Stomach (tissue), 9 donors: ENCODE results near the gene PSTPIP1. TPM values are rescaled to one million over a fixed set of nuclear protein-coding genes. Genes with fewer than 3 reads are reported as not detected.

Source experiments
- DNase-seq, 2 donors: peaks; one replicate each; pipeline versions ENCODE4 v3.0.0 to v3.0.0-alpha.2; 2013 to 2019
- H3K27ac ChIP-seq, 5 donors: fragments of 200-600 bp in 4 of 5; sonication (generic) in 4 of 5; one replicate each; pipeline ENCODE4 v1.5.1; 2013 to 2019; ENCODE audit warnings: mild to moderate bottlenecking in 1 of 5, moderate library complexity in 1 of 5
- H3K27me3 ChIP-seq, 3 donors: fragments of 200-600 bp; sonication (generic); one replicate each; pipeline ENCODE4 v1.5.1; 2017 to 2019; ENCODE audit warnings: mixed run types in 1 of 3
- H3K36me3 ChIP-seq, 4 donors: fragments of 200-600 bp; sonication (generic); 1 replicate in 3 of 4; 2 replicates in 1 of 4; pipeline ENCODE4 v1.5.1; 2016 to 2019
- H3K4me1 ChIP-seq, 4 donors: fragments of 200-600 bp; sonication (generic); one replicate each; pipeline ENCODE4 v1.5.1; 2016 to 2019
- H3K4me3 ChIP-seq, 4 donors: fragments of 200-600 bp; sonication (generic) in 3 of 4; one replicate each; pipeline ENCODE4 v1.5.1; 2016 to 2019; ENCODE audit warnings: mild to moderate bottlenecking in 1 of 4
- H3K9me3 ChIP-seq, 4 donors: fragments of 200-600 bp; sonication (generic); one replicate each; pipeline ENCODE4 v1.5.1; 2016 to 2019
- EP300 ChIP-seq: sonication (generic); formaldehyde crosslinking; IDR thresholded peaks from one replicate; pipeline ENCODE4 v1.6.1; 2017; ENCODE audit warnings: antibody characterized with exemption
- POLR2A ChIP-seq, 4 donors: fragments of 450-650 bp; IDR thresholded peaks; one replicate each; pipeline ENCODE4 v1.6.1; 2016; ENCODE audit warnings: antibody characterized with exemption in 4 of 4, control low read depth in 2 of 4, mild to moderate bottlenecking in 1 of 4, moderate library complexity in 1 of 4
- POLR2AphosphoS5 ChIP-seq, 3 donors: sonication (generic); formaldehyde crosslinking; IDR thresholded peaks; one replicate each; pipeline ENCODE4 v1.6.1; 2016; ENCODE audit warnings: antibody characterized with exemption in 3 of 3
- WGBS, 5 donors: extraction: QIAGEN DNeasy Blood & Tissue Kit in 3 of 5; methylation state at CpG; one replicate each; pipeline versions ENCODE4 v1.1.5 to v1.1.7; 2013 to 2018; 5-methylcytosine and 5-hydroxymethylcytosine counted together
- intact Hi-C: fragments of 100-400 bp; cut with DNase I; formaldehyde crosslinking; loops from one replicate; pipeline ENCODE4 v1.15.1; 2023; ENCODE audit warnings: low total_unique reads
- polyA plus RNA-seq, 3 donors: library from polyadenylated mRNA; stranded (reverse); fragments of 200-250 nt; gene quantifications; one replicate each; pipeline ENCODE4 v1.2.3, GENCODE V29; 2013
- total RNA-seq, 5 donors: library from RNA; depleted of rRNA; stranded (reverse); fragments of >200 nt; gene quantifications; one replicate each; pipeline versions ENCODE4 v1.1.0 to v1.2.3, GENCODE V29; 2014 to 2016
- TF ChIP-seq, protein P1 (sequence below), 7 experiments: fragments of 450-650 bp in 4 of 7; fragments of 200-600 bp in 3 of 7; sonication (generic) in 3 of 7; IDR thresholded peaks; one replicate each; pipeline ENCODE4 v1.5.1; 2016 to 2019; ENCODE audit warnings: antibody characterized with exemption in 7 of 7, control low read depth in 2 of 7, mild to moderate bottlenecking in 1 of 7
- donor health status: healthy with polysubstance abuse.
- donor health status: Bipolar disorder and iron deficiency.
- donor health status: healthy.

Gene PSTPIP1
- total and polyA plus RNA-seq, 8 donors = 0.29 to 75.4 (median 5.4) TPM

DNA sequence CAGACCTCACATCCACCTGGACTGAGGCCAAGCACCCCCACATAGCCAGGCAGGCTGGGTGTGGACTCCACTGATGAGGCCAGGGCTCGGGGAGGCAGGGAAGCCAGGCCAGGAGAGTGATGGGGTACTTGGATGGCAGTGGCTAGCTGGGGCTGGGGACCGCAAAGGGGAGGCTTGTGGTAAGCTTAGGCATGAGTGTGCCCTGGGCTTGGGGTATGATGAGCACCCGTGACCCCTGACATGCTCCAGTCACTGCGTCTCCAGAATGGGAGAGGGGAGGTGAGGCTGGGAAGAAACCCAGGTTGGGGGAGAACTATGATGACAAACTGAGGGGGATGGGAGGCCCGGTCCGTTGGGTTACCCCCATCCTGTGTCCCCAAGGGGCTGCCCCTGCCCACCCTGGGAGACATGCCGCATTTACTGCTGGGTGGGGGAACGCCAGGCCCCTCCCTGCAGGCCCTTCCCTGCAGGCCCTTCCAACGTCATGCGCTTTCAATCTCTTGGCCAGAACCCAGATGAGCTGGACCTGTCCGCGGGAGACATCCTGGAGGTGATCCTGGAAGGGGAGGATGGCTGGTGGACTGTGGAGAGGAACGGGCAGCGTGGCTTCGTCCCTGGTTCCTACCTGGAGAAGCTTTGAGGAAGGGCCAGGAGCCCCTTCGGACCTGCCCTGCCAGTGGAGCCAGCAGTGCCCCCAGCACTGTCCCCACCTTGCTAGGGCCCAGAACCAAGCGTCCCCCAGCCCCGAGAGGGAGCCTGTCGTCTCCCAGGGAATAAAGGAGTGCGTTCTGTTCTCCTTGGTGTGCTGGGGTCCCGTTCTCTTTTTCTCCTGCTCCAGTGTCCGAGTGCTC is 41.8 kb downstream of the PSTPIP1 start:
- Histone ChIP-seq H3K36me3 (peaks cover 0 to 49% (median 35%) of the 10 kb centered on the region in 4 donors), H3K4me3 (no peak overlapping the region), H3K27ac (no peak overlapping the region), H3K4me1 (peaks cover 0 to 26% (median 0%) of the 10 kb centered on the region in 4 donors), H3K27me3 (peaks cover 0 to 9% (median 0%) of the 10 kb centered on the region in 3 donors), H3K9me3 (no peaks in the 10 kb centered on the region)
- intact Hi-C loops = no loop called here
- TF ChIP-seq POLR2AphosphoS5 (IDR thresholded peaks at IDR 0.05) = no peak
- TF ChIP-seq, protein P1, sequence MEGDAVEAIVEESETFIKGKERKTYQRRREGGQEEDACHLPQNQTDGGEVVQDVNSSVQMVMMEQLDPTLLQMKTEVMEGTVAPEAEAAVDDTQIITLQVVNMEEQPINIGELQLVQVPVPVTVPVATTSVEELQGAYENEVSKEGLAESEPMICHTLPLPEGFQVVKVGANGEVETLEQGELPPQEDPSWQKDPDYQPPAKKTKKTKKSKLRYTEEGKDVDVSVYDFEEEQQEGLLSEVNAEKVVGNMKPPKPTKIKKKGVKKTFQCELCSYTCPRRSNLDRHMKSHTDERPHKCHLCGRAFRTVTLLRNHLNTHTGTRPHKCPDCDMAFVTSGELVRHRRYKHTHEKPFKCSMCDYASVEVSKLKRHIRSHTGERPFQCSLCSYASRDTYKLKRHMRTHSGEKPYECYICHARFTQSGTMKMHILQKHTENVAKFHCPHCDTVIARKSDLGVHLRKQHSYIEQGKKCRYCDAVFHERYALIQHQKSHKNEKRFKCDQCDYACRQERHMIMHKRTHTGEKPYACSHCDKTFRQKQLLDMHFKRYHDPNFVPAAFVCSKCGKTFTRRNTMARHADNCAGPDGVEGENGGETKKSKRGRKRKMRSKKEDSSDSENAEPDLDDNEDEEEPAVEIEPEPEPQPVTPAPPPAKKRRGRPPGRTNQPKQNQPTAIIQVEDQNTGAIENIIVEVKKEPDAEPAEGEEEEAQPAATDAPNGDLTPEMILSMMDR (IDR thresholded peaks at IDR 0.05) = no peak
- DNase-seq = peak; percentile 24 to 38
- WGBS, 5 donors = 89 to 95% (median 93%) methylated on average over 15 to 22 of the region's 22 CpGs

DNA sequence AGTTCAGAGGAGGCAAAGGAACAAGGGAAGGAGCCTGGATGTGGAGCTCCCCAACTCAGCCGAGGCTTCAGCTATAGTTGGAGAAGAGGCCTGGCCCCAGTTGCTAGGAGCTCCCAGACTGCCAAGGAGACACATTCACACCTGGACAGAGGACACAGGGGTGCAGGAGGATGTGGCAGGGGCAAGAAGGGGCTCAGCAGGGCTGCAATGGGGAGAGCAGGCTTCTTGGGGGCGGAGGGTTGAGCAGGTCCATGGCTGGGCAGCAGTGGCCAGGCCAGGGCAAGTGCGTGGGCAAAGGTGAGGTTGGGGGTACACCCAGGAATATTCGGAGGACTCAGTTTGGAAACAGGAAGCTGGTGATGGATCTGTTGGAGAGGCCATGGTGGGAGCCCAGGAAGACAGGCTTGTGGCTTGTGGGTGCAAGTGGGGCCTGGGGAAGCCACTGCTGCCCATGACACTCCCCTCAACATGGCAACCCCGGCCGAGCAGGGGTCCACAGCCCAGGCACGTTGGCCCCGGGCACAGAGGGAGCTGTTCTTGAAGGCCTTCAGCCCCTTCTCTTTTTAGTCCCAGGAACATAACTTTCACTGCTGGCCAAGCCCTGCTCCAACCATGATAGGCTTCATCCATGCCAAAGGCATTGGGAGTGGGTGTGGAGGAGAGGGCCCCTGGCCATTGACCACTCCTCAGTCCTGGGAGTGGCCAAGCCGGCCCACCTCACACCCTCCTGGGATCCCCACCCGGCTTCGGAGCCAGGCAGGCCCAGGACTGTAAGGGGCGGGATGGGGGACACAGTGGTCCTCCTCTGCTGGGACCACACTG is 42.7 kb downstream of the PSTPIP1 start:
- WGBS, 5 donors = 88 to 92% (median 91%) methylated on average over 8 to 12 of the region's 12 CpGs
- peak in 1 of 2 donors; percentile 23 for DNase-seq
- H3K36me3 ChIP-seq = peaks cover under 1 to 52% (median 41%) of the 10 kb centered on the region in 4 donors
- intact Hi-C loops = no loop called here
- peaks cover 0 to 5% (median 0%) of the 10 kb centered on the region in 3 donors for H3K27me3 ChIP-seq
- H3K27ac ChIP-seq = no peak overlapping the region
- TF ChIP-seq EP300 = no peak
- no peak for TF ChIP-seq POLR2AphosphoS5 (IDR thresholded peaks at IDR 0.05)
- TF ChIP-seq, protein P1 (IDR thresholded peaks at IDR 0.05) = no peak
- TF ChIP-seq POLR2A (IDR thresholded peaks at IDR 0.05) = no peak
- H3K4me3 ChIP-seq = no peak overlapping the region
- no peaks in the 10 kb centered on the region for H3K9me3 ChIP-seq
- peaks cover 0 to 24% (median 0%) of the 10 kb centered on the region in 4 donors for H3K4me1 ChIP-seq

DNA sequence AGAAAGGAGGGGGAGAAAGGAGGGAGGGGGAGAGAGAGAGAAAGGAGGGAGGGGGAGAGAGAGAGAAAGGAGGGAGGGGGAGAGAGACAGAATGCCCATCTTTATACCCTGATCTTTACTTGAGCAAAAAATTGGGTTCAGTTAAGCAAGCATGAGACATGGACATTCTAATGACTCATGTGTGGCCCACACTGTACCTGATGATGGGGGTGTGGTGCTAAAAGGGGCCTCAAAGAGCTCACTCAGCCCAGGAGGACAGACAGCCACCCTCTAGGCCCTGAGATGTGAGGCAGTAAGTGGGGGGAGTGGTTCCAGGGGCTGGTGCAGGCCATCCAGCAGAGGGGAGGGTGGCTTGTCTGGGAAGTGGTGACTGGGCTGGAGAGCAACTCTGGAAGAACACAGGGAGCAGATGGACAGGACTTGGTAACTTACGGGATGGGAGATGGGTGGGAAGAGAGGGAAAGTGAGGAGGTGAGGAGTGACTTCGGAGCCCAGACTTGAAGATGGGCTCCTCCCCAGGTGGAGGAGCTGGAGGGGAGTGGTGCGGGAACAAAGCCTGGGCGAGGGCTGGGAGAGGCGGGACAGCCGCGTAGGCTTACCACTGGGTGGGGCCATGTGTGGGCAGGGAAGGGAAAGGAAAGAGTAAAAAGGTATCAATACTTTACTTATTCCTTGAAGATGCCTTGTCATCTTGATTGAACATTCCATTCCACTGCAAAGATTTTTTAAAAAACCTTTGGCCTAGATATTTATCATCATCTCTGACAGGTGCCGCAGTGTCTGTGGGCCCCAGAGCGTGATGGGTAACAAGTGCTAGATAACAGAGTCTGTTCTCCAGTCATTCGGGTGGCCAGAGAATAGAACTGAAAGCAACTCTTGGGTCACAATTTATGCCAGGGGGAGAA is 43.6 kb downstream of the PSTPIP1 start:
- Histone ChIP-seq H3K4me3 (no peak overlapping the region), H3K36me3 (peaks cover 9 to 61% (median 49%) of the 10 kb centered on the region in 4 donors), H3K4me1 (peaks cover 0 to 16% (median 0%) of the 10 kb centered on the region in 4 donors), H3K27me3 (no peaks in the 10 kb centered on the region), H3K27ac (no peak overlapping the region), H3K9me3 (no peaks in the 10 kb centered on the region)
- intact Hi-C loops = no loop called here
- TF ChIP-seq, protein P1 (IDR thresholded peaks at IDR 0.05) = no peak
- TF ChIP-seq EP300 (no peak), POLR2A (IDR thresholded peaks at IDR 0.05) (no peak), POLR2AphosphoS5 (IDR thresholded peaks at IDR 0.05) (no peak)
- DNase-seq = no peak
- WGBS, 5 donors = 75 to 86% methylated on average over 10 of the region's 10 CpGs; no CpG with 5 or more reads in 3 of the 5 donors

DNA sequence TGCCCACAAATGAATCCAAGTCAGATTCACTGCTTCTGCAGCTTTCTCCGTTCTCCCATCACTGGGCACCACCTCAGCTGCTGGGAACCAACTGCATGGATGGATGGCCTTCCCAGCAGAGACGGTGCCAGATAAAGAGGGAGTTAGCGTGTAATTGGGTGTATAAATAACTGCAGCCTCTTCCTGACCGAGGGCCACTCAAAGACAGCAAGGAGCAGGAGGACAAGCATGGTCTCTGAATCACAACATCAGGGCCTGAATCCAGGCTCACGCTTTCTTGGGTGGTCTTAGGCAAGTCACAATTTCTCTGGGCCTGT is 44.2 kb downstream of the PSTPIP1 start:
- no peaks in the 10 kb centered on the region for H3K9me3 ChIP-seq
- no peak for DNase-seq
- TF ChIP-seq EP300 (no peak), POLR2A (IDR thresholded peaks at IDR 0.05) (no peak)
- no peak overlapping the region for H3K4me3 ChIP-seq
- H3K36me3 ChIP-seq = peaks cover 9 to 66% (median 55%) of the 10 kb centered on the region in 4 donors
- 76 to 82% methylated on average over 5 of the region's 5 CpGs; no CpG with 5 or more reads in 3 of the 5 donors for WGBS, 5 donors
- H3K27me3 ChIP-seq = no peaks in the 10 kb centered on the region
- H3K4me1 ChIP-seq = peaks cover 0 to 13% (median 0%) of the 10 kb centered on the region in 4 donors
- no peak overlapping the region for H3K27ac ChIP-seq
- intact Hi-C loops = no loop called here
